ENCODE data around the gene MMP17. TPM values are rescaled to one million over a fixed set of nuclear protein-coding genes. Genes with fewer than 3 reads are reported as not detected.
A peak's percentile ranks its signal among the peaks of the same experiment; 100 is the strongest.

MMP17 gene
- total and polyA plus RNA-seq, 8 donors, result 2.0 to 5.2 (median 3.3) TPM

- peak overlapping the region; percentile 92 to 93 for H3K27ac ChIP-seq
- H3K9me3 ChIP-seq, result no peaks in the 10 kb centered on the region
- H3K36me3 ChIP-seq, result no peaks in the 10 kb centered on the region
- ATAC-seq (peak; percentile 92), DNase-seq (peak; percentile 69 to 97 (median 90))
- intact Hi-C loops (cut with DNase I), result no loop called here
- no peaks in the 10 kb centered on the region for H3K27me3 ChIP-seq
- TF ChIP-seq CTCF (IDR thresholded peaks at IDR 0.05), result no peak
- peaks cover 7 to 44% of the 10 kb centered on the region in 2 donors for H3K4me1 ChIP-seq
- peak overlapping the region; percentile 62 to 63 for H3K4me3 ChIP-seq
These were observed 68.1 kb downstream of the MMP17 start for GRCh38 chr12:131896080-131896810.

GRCh38 chr12:131896811-131897270, 68.6 kb downstream of the MMP17 start:
- DNase-seq, result peak in 3 of 4 donors; percentile 54 to 88 (median 87)
- peak overlapping the region; percentile 92 to 93 for H3K27ac ChIP-seq
- H3K4me3 ChIP-seq, result peak overlapping the region in 1 of 2 donors; percentile 63
- intact Hi-C loops (cut with DNase I), result no loop called here
- no peak for TF ChIP-seq CTCF (IDR thresholded peaks at IDR 0.05)
- H3K27me3 ChIP-seq, result no peaks in the 10 kb centered on the region
- H3K9me3 ChIP-seq, result no peaks in the 10 kb centered on the region
- no peaks in the 10 kb centered on the region for H3K36me3 ChIP-seq
- H3K4me1 ChIP-seq, result peaks cover 7 to 49% of the 10 kb centered on the region in 2 donors
- no peak for ATAC-seq

DNA sequence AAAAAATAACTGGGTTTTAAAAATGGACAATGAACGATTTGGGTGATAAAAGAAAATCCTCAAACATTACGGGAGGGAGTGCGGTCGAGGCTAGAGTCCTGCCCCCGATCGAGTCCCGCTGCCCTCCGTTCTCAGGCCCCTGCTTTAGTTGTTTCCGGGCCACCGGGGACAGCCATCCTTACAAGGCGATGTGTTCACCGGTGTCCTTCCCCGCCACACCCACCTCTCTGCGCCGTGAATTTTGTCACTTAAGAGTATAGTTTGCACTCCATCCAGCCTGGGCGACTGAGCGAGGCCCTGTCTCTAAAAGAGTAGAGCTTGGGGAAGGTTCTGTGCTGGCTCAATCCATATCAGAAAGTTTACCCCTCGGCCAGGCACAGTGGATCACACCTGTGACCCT, 69.1 kb downstream of the MMP17 start:
- intact Hi-C loops (cut with DNase I), result no loop called here
- peak in 1 of 4 donors; percentile 61 for DNase-seq
- no peaks in the 10 kb centered on the region for H3K36me3 ChIP-seq
- no peaks in the 10 kb centered on the region for H3K27me3 ChIP-seq
- peaks cover 7 to 54% of the 10 kb centered on the region in 2 donors for H3K4me1 ChIP-seq
- peak overlapping the region in 1 of 2 donors; percentile 93 for H3K27ac ChIP-seq
- no peak for TF ChIP-seq CTCF (IDR thresholded peaks at IDR 0.05)
- no peak for ATAC-seq
- H3K9me3 ChIP-seq, result no peaks in the 10 kb centered on the region
- no peak overlapping the region for H3K4me3 ChIP-seq

- peaks cover 7 to 60% of the 10 kb centered on the region in 2 donors for H3K4me1 ChIP-seq
- no peak overlapping the region for H3K27ac ChIP-seq
- no peak overlapping the region for H3K4me3 ChIP-seq
- H3K9me3 ChIP-seq, result no peaks in the 10 kb centered on the region
- DNase-seq (peak in 1 of 4 donors; percentile 52), ATAC-seq (no peak)
- no peak for TF ChIP-seq CTCF (IDR thresholded peaks at IDR 0.05)
- no peaks in the 10 kb centered on the region for H3K27me3 ChIP-seq
- no peaks in the 10 kb centered on the region for H3K36me3 ChIP-seq
- intact Hi-C loops (cut with DNase I), result no loop called here
These were observed 69.7 kb downstream of the MMP17 start for GRCh38 chr12:131897875-131898274.

GRCh38 chr12:131900397-131900796, 72.2 kb downstream of the MMP17 start:
- intact Hi-C loops (cut with DNase I), result no loop called here
- H3K4me3 ChIP-seq, result no peak overlapping the region
- H3K9me3 ChIP-seq, result no peaks in the 10 kb centered on the region
- no peak overlapping the region for H3K27ac ChIP-seq
- no peaks in the 10 kb centered on the region for H3K36me3 ChIP-seq
- H3K4me1 ChIP-seq, result peaks cover 7 to 52% of the 10 kb centered on the region in 2 donors
- H3K27me3 ChIP-seq, result no peaks in the 10 kb centered on the region
- ATAC-seq (no peak), DNase-seq (peak in 1 of 4 donors; percentile 68)
- TF ChIP-seq CTCF (IDR thresholded peaks at IDR 0.05), result no peak

Other genes starting within 250 kb of the MMP17 start
- 10 to 100 TPM; 26.0 to 38.3 TPM for gene SFSWAP, start 117.3 kb upstream of the MMP17 start, total RNA-seq
- gene SFSWAP, start 117.3 kb upstream of the MMP17 start, polyA plus RNA-seq (ENCODE audit: insufficient read length in 6 of 6), result 10 to 100 TPM; 47.8 to 68.8 (median 55.4) TPM
- gene ULK1, start 66.2 kb downstream of the MMP17 start, total RNA-seq, result 10 to 100 TPM; 21.6 to 30.0 TPM
- 10 to 100 TPM; 23.2 to 38.7 (median 29.0) TPM for gene ULK1, start 66.2 kb downstream of the MMP17 start, polyA plus RNA-seq (ENCODE audit: insufficient read length in 6 of 6)
- 10 to 100 TPM; 16.3 to 30.1 TPM for gene PUS1, start 100.9 kb downstream of the MMP17 start, total RNA-seq
- 10 to 100 TPM; 11.3 to 20.1 (median 16.5) TPM for gene PUS1, start 100.9 kb downstream of the MMP17 start, polyA plus RNA-seq (ENCODE audit: insufficient read length in 6 of 6)
- gene EP400, start 121.5 kb downstream of the MMP17 start, total RNA-seq, result 10 to 100 TPM; 33.5 to 41.7 TPM
- 10 to 100 TPM; 38.9 to 49.9 (median 41.4) TPM for gene EP400, start 121.5 kb downstream of the MMP17 start, polyA plus RNA-seq (ENCODE audit: insufficient read length in 6 of 6)

All from left lung (tissue), 10 donors.